T-helper 17 cell (primary cell): Measurements from ENCODE around the gene EPB41L2. TPM values are rescaled to one million over a fixed set of nuclear protein-coding genes. Genes with fewer than 3 reads are reported as not detected.

ENCODE experiments used
- ATAC-seq: fragments of 150-1000 bp; cut with Tn5 transposase; 2 replicates; pipeline ENCODE4 v1.10.0; 2021; ENCODE audit warnings: mild to moderate bottlenecking, moderate library complexity
- DNase-seq, 3 donors: peaks; one replicate each; pipeline versions ENCODE4 v3.0.0 to v3.0.0-alpha.2; 2020 to 2021
- H3K9me3 ChIP-seq: one replicate; pipeline ENCODE4 v1.7.0; 2013; ENCODE audit warnings: low read length, mild to moderate bottlenecking; ENCODE audit not compliant: control insufficient read depth, poor library complexity, severe bottlenecking
- H3K27ac Mint-ChIP-seq: one replicate; pipeline ENCODE4 v1.8.0; 2022; ENCODE audit warnings: mild to moderate bottlenecking, moderate library complexity, mixed read lengths
- H3K27me3 Mint-ChIP-seq: one replicate; pipeline ENCODE4 v1.8.0; 2022; ENCODE audit warnings: mixed read lengths
- H3K36me3 Mint-ChIP-seq: one replicate; pipeline ENCODE4 v1.8.0; 2022; ENCODE audit warnings: low read depth, mixed read lengths
- H3K4me1 Mint-ChIP-seq: one replicate; pipeline ENCODE4 v1.8.0; 2022; ENCODE audit warnings: mild to moderate bottlenecking, mixed read lengths
- H3K4me3 Mint-ChIP-seq: one replicate; pipeline ENCODE4 v1.8.0; 2022; ENCODE audit warnings: mild to moderate bottlenecking, moderate library complexity, mixed read lengths
- total RNA-seq, 4 donors: library from RNA in 2 of 4; stranded (reverse) in 2 of 4; gene quantifications; one replicate each; pipeline ENCODE4 v1.2.3 and lab custom pipeline; 2022 to 2026

Gene EPB41L2
- total RNA-seq, 2 donors from 2014 or later: 14.0 to 20.5 TPM

- H3K27me3 Mint-ChIP-seq: no peaks in the 10 kb centered on the region
- H3K4me1 Mint-ChIP-seq: peaks cover 11% of the 10 kb centered on the region
- peaks cover 2% of the 10 kb centered on the region for H3K36me3 Mint-ChIP-seq
- peaks cover 11% of the 10 kb centered on the region for H3K9me3 ChIP-seq
- no peak overlapping the region for H3K27ac Mint-ChIP-seq
- ATAC-seq: no peak
- no peak for DNase-seq
- no peak overlapping the region for H3K4me3 Mint-ChIP-seq
Measured at GRCh38 chr6:131058236-131058635, 4.8 kb downstream of the EPB41L2 start.

DNA sequence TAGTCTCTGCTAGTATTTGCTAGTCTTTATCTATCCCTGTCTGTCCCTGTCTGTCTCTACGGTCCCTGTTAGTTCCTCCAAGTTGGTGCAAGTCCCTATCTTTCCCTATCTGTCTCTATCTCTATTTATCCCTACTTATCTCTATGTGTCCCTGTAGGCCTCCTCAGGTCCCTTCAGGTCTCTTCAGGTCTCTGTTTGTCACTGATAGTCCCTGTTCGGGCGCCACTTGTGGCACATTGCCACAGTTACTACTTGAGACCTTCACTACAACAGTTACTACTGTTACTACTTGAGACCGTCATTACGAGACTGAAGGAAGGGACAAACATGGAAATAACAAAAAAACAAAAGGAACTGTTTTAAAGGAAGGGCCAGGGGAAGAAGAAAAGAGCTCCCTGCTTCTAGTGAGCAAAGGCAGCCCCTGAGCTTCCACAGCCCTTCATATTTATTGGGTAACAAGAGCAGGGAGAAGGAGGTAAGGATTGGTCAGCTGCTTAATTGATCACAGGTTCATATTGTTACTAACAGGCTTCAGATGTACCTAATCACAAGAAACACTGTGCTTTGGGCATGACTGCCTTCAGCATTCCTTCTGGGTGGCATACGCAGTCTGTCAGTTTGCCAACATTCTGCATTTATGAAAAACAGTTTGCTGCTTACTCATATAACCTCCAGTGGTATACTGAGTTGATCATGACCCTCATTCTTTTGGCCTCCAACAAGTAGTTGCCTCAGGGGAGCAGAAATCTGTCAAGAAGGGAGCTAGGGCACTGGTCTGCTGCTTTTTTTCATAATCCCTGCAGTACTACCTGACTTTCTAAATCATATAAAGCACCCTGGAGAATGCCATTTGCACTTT is 8.4 kb downstream of the EPB41L2 start:
- H3K27ac Mint-ChIP-seq: no peak overlapping the region
- peaks cover 11% of the 10 kb centered on the region for H3K9me3 ChIP-seq
- no peak for DNase-seq
- no peak for ATAC-seq
- no peaks in the 10 kb centered on the region for H3K4me1 Mint-ChIP-seq
- H3K4me3 Mint-ChIP-seq: no peak overlapping the region
- peaks cover 2% of the 10 kb centered on the region for H3K36me3 Mint-ChIP-seq
- H3K27me3 Mint-ChIP-seq: no peaks in the 10 kb centered on the region

DNA sequence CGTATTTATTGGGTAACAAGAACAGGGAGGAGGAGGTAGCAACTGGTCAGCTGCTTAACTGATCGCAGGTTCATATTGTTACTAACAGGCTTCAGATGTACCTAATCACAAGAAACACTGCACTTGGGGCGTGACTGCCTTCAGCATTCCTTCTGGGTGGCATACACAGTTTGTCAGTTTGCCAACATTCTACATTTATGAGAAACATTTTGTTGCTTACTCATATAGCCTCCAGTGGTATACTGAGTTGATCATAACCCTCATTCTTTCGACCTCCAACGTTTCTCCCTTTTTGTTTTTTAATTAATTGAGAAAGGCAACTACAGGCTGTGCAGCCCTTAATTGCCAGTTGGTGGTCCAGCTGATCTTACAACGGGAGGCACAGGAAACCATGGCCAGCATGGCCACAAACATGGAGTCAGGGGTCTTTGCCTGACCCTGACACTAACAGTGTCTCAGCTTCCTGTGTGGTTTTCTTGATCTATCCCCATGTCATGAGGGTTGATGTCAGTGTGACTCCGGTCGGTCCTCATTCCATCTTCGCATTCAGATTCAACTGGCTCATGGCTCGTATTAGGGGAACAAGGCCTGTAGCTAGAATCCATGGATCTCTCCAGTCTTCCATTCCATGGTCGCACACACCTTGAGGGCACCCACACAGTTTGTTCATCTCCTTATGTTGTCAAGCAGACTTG is 9.4 kb downstream of the EPB41L2 start:
- H3K36me3 Mint-ChIP-seq: peaks cover 2% of the 10 kb centered on the region
- no peak overlapping the region for H3K4me3 Mint-ChIP-seq
- H3K4me1 Mint-ChIP-seq: no peaks in the 10 kb centered on the region
- no peaks in the 10 kb centered on the region for H3K27me3 Mint-ChIP-seq
- no peak overlapping the region for H3K27ac Mint-ChIP-seq
- ATAC-seq (no peak), DNase-seq (no peak)
- peaks cover 11% of the 10 kb centered on the region for H3K9me3 ChIP-seq

- no peak overlapping the region for H3K27ac Mint-ChIP-seq
- no peak for DNase-seq
Measured at GRCh38 chr6:131052181-131052580, 10.9 kb downstream of the EPB41L2 start.

GRCh38 chr6:131051341-131051740 is 11.7 kb downstream of the EPB41L2 start:
- H3K27ac Mint-ChIP-seq: no peak overlapping the region
- H3K4me3 Mint-ChIP-seq: no peak overlapping the region
- no peak for DNase-seq
- peaks cover 11% of the 10 kb centered on the region for H3K9me3 ChIP-seq
- no peaks in the 10 kb centered on the region for H3K27me3 Mint-ChIP-seq
- ATAC-seq: no peak
- H3K36me3 Mint-ChIP-seq: peaks cover 2% of the 10 kb centered on the region
- H3K4me1 Mint-ChIP-seq: no peaks in the 10 kb centered on the region

More at GRCh38 chr6:131052181-131052580, 10.9 kb downstream of the EPB41L2 start:
- no peaks in the 10 kb centered on the region for H3K27me3 Mint-ChIP-seq
- ATAC-seq: no peak
- peaks cover 11% of the 10 kb centered on the region for H3K9me3 ChIP-seq
- H3K4me1 Mint-ChIP-seq: no peaks in the 10 kb centered on the region
- H3K4me3 Mint-ChIP-seq: no peak overlapping the region
- H3K36me3 Mint-ChIP-seq: peaks cover 2% of the 10 kb centered on the region

- no peak for ATAC-seq
- H3K27ac Mint-ChIP-seq: no peak overlapping the region
- DNase-seq: no peak
- peaks cover 2% of the 10 kb centered on the region for H3K36me3 Mint-ChIP-seq
- peaks cover 2% of the 10 kb centered on the region for H3K4me1 Mint-ChIP-seq
- no peaks in the 10 kb centered on the region for H3K27me3 Mint-ChIP-seq
- H3K9me3 ChIP-seq: peaks cover 7% of the 10 kb centered on the region
- H3K4me3 Mint-ChIP-seq: no peak overlapping the region
Measured at GRCh38 chr6:131049608-131050007, 13.4 kb downstream of the EPB41L2 start.

DNA sequence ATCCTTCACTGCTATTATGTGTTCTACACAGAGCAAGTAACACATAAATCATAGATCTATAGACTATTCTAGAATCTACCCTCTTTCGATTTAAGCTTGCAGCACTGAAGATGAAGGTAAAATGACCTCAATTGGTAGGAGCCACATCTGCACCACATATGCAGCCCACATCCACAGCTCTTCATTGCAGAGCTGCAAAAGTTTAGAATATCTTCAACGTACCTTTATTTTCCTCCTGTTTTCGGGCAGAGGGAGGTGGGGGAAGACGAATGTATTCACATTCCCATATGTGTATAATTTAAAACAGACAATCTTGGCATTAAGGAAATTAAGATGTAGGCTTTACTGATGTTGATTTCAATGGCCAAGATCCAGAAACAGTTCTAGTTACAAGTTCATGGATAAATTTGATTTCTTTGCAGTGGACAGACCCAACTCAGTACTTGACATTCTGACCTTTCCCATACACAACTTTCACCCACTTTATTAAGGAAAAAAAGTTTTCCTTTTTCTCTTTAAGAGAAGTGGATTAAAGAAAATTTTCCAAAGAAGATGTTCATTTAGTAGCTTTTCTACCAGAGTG is 14.0 kb downstream of the EPB41L2 start:
- H3K27ac Mint-ChIP-seq: no peak overlapping the region
- no peaks in the 10 kb centered on the region for H3K36me3 Mint-ChIP-seq
- no peaks in the 10 kb centered on the region for H3K27me3 Mint-ChIP-seq
- ATAC-seq: no peak
- H3K4me1 Mint-ChIP-seq: peaks cover 2% of the 10 kb centered on the region
- no peak for DNase-seq
- no peak overlapping the region for H3K4me3 Mint-ChIP-seq
- peaks cover 2% of the 10 kb centered on the region for H3K9me3 ChIP-seq

- no peak for DNase-seq
- H3K4me3 Mint-ChIP-seq: no peak overlapping the region
- H3K27me3 Mint-ChIP-seq: no peaks in the 10 kb centered on the region
- H3K27ac Mint-ChIP-seq: no peak overlapping the region
- no peak for ATAC-seq
- H3K4me1 Mint-ChIP-seq: peaks cover 2% of the 10 kb centered on the region
- no peaks in the 10 kb centered on the region for H3K36me3 Mint-ChIP-seq
- no peaks in the 10 kb centered on the region for H3K9me3 ChIP-seq
Measured at GRCh38 chr6:131048459-131048858, 14.6 kb downstream of the EPB41L2 start.

DNA sequence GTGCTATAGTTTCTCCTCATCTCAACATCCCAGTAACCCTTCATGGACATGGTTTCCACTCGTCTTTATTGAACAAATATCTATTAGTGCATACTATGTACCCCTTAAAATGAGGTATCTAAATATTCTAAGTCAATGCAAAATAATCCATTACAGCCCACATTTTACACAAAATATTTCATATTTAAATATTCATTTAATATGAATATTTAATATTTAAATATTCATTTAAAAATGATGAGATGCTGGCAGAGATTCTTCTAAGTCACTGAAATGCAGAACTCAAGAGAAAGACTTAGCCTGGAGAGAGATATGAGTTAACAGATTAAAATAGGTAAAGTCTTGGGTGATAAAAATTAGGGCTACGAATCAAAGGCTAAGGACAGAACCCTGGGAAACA is 17.9 kb downstream of the EPB41L2 start:
- Mint-ChIP-seq H3K27me3 (no peaks in the 10 kb centered on the region), H3K4me1 (peaks cover 11% of the 10 kb centered on the region), H3K4me3 (no peak overlapping the region), H3K36me3 (no peaks in the 10 kb centered on the region), H3K27ac (no peak overlapping the region)
- no peak for ATAC-seq
- H3K9me3 ChIP-seq: no peaks in the 10 kb centered on the region
- DNase-seq: no peak

DNA sequence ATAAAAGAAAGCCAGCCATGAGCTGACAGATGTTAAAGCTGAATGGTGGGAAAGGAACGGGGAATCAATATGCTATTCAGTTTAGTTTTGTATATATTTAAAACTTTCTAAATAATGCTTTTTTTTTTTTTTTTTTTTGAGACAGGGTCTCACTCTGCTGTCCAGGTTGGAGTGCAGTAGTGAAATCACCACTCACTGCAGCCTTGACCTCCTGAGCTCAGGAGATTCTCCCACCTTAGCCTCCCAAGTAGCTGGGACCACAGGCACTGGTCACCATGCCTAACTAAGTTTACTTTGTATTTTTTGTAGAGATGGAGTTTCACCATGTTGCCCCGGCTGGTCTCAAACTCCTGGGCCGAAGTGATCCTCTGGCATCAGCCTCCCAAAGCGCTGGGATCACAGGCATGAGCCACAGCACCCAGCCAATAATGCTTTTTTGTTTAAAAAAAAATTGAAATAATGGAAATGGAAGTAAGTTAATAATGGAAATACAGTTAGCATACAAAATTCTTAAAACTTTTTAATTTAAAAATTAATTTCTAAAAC is 19.1 kb downstream of the EPB41L2 start:
- Mint-ChIP-seq H3K4me1 (peaks cover 11% of the 10 kb centered on the region), H3K27me3 (no peaks in the 10 kb centered on the region), H3K36me3 (no peaks in the 10 kb centered on the region), H3K4me3 (no peak overlapping the region), H3K27ac (no peak overlapping the region)
- DNase-seq (no peak), ATAC-seq (no peak)
- no peaks in the 10 kb centered on the region for H3K9me3 ChIP-seq

DNA sequence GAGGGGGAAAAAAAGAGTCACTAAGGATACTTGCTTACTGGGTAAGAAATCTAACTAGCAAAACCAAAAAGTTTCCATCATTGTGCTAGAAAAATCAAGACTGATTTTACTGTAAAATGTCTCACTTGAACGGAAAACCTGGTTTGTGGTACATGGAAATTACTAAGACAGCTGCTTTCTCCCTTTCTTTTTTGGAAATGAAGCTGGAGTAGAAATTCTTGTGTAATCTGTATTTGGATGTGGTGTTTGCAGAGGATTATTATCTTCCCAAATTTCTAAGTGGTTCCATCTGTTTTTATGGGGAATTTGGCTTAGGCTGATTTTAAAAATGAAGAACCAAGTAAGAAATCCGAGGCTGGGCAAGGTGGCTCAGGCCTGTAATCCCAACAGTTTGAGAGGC is 20.4 kb downstream of the EPB41L2 start:
- no peaks in the 10 kb centered on the region for H3K27me3 Mint-ChIP-seq
- no peaks in the 10 kb centered on the region for H3K9me3 ChIP-seq
- DNase-seq (no peak), ATAC-seq (no peak)
- no peak overlapping the region for H3K27ac Mint-ChIP-seq
- no peak overlapping the region for H3K4me3 Mint-ChIP-seq
- H3K4me1 Mint-ChIP-seq: peaks cover 11% of the 10 kb centered on the region
- H3K36me3 Mint-ChIP-seq: no peaks in the 10 kb centered on the region

DNA sequence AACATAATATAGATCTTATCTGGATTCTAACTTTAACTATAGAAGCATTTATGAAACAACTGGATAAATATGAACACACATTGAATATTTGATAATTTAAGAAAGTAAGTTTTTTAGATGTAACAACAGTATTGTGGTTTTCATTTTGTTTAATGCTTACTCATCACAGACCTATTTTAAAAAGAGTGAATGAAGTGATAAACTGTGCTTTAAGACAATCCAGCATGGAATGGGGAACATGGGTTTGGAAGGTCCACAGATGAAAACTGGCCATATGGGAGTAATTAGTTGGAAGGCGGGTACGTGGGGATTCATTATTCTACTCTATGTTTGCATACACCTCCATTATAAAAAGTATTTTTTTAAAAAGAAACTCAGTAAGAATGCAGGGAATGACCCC is 21.2 kb downstream of the EPB41L2 start:
- no peak for ATAC-seq
- Mint-ChIP-seq H3K27ac (no peak overlapping the region), H3K27me3 (no peaks in the 10 kb centered on the region), H3K4me1 (peaks cover 11% of the 10 kb centered on the region), H3K4me3 (no peak overlapping the region), H3K36me3 (no peaks in the 10 kb centered on the region)
- no peaks in the 10 kb centered on the region for H3K9me3 ChIP-seq
- DNase-seq: no peak

DNA sequence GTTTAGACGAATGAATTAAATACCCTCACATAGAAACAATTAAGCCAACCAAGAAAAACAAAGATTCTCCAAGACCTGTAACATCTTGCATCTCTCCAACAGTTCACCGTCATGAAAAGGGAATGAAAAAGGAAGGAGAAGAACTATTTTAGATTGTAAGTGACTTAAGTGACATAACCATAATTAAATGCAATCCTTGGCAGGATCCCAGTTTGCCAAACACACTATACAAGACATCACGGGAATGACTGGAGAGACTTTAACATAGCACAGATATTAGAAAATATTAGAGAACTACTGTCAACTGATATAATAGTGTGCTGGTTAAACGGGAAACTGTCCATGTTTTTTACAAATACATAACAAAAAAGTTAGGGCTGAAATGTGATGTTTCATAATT is 22.2 kb downstream of the EPB41L2 start:
- no peaks in the 10 kb centered on the region for H3K27me3 Mint-ChIP-seq
- peaks cover 11% of the 10 kb centered on the region for H3K4me1 Mint-ChIP-seq
- H3K9me3 ChIP-seq: no peaks in the 10 kb centered on the region
- no peak overlapping the region for H3K27ac Mint-ChIP-seq
- DNase-seq (no peak), ATAC-seq (no peak)
- no peaks in the 10 kb centered on the region for H3K36me3 Mint-ChIP-seq
- H3K4me3 Mint-ChIP-seq: no peak overlapping the region
